HG03066 (cell line): ENCODE measurements around the gene OXA1L.
"Not testable (repeated sequence)": the region's sequence is repeated elsewhere in the genome, so short reads cannot be mapped to it uniquely, and the experiment has no call there.

Source experiments
- ATAC-seq: cut with Tn5 transposase; IDR thresholded peaks from one replicate; pipeline ENCODE4 v1.9.1; 2021; ENCODE audit warnings: low read depth; ENCODE audit not compliant: unreplicated experiment

OXA1L gene

DNA sequence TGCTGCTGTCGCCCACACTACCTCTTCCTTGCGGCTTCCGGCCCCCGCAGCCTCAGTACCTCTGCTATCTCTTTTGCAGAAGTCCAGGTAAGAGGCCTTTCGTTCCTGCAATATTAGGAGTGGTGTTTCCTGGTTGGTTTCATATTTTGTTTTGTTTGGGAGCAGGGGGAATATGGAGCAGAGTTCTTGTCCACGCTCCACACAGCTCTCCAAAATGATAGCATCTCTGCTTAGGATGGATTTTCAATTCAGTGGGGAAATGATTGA, 768 bp downstream of the OXA1L start:
- no peak for ATAC-seq

DNA sequence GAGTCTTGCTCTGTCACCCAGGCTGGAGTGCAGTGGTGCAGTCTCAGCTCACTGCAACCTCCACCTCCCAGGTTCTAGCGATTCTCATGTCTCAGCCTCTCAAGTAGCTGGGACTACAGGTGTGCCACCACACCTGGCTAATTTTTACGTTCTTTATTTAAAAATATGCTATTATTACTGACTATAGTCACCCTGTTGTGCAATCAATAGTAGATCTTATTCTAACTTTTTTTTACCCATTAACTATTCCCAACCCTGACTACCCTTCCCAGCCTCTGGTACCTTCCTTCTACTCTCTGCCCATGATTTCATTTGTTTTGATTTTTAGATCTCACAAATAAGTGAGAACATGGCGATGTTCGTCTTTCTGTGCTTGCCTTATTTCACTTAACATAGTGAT, 2.5 kb downstream of the OXA1L start:
- no peak for ATAC-seq

DNA sequence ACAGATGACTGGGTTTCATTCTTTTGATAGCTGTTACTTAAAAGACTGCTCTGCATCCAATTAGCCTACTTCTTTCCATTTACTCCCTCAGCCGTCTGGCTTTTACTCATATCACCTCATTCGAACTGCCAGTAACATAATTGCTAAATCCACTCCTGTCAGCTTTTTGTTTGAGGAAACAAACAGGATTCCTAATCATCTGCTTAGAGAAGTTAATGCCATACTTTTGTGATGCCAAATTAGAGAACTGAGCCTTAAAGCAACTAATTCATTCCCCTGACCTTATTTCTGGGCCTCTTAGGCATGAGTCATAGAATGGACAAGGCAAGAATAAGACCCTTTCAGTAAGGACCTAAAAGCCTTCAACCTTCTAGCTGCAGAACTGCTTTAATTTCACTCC, 2.9 kb downstream of the OXA1L start:
- no peak for ATAC-seq

DNA sequence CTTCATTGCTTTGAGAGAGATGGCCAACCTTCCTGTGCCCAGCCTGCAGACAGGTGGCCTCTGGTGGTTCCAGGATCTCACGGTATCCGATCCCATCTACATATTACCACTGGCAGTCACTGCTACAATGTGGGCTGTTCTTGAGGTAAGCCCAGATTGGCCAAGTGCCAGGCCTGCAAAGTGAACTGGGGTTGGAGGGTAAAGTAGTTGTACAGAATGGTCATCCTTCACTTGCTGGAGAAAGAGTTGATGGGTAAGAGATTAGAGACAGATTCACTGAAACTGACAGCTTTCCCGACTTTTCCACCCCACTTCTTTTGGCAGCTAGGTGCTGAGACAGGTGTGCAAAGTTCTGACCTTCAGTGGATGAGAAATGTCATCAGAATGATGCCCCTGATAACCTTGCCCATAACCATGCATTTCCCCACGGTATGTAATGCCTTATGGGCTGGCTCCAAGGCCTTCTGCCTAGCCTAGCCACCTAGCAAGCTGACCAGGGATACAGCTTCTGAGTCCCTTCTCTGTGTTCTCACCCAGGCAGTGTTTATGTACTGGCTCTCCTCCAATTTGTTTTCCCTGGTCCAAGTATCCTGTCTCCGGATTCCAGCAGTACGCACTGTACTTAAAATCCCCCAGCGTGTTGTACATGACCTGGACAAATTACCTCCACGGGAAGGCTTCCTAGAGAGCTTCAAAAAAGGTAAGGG, 4.1 kb downstream of the OXA1L start:
- ATAC-seq: no peak

DNA sequence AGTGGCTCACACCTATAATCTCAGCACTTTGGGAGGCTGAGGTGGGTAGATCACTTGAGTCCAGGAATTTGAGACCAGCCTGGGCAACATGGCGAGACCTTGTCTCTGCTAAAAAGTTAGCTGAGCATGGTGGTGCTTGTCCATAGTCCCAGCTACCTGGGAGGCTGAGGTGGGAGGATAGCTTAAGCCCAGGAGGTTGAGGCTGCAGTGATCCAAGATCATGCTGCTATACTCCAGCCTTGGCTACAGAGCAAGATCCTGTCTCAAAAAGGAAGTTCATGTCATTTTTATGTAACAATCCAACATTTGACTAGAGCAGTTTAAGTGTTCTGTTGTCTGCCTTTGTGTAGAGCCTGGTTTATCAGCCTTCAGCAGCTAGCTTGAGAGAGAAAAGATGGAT, 6.2 kb downstream of the OXA1L start:
- ATAC-seq: no peak

DNA sequence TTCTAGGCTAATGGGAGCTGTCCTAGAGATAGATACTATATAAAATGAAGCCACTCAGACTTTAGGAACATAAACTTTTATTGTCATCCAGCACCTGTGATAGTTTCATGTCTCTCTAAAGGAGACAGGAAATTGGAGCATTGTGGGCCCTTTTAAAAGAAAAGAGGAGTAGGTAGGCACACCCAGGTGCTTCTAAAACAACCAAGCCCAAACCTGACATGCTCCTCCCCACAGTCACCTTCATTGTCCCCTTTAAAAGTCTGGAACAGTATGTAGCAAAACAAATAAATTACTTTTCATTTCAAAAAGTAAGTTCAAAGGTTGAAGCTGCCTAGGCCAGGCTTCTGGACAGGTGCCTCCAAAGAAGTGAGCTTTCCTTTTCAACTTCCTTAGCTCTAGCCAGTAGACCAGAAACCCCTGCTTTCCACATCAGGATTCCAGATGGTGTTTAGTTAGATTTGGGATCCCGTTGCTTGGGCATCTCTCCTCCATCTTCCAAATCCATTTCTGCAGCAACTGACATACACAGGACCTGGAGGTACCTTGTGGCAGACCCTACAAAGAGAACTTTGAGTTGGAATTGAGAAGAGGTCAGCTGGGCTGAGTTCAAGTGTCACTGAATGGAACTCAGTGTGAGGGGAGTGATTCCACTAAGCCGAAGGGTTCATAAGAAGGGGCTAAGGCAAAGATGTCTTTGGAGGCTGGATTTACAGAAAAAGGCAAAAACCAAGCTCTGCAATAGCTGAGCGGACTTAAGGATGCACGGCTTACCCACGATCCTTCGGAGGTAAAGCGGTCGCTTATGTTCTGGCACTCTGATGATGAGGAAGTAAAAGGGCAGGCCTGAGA, 6.9 kb downstream of the OXA1L start:
- no peak for ATAC-seq

DNA sequence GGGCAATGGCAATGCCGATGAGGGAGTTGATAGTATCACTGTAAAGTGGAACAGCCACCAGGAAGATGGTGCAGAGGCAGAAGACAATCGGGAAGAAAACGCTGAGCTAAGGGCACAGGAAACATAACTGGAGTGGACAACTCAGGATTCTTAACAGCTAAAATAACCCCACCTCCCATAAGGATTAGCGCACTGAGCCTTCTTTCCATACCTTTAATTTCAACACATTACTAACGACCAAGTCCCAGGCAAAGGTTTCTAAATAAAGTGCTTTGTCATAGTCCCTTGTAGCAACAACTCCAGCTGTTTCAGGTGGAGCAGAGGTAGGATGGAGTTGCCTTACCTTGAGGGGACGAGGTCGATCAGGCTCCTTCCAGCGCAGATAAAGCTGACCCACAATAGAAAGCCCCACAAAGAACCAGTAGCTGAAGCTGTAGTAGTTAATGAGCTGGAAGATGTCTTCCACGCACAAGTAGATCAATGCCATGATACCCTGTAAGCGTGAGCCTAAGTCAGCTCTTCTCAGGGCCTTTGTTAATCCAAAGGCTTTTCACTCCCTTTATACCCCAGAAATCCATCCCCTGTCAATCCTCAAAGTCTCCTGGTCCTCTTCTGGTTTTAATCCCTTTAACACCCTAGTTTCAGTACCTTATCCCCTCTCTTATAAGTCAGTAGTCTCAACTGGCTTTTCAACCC, 7.7 kb downstream of the OXA1L start:
- ATAC-seq: no peak

DNA sequence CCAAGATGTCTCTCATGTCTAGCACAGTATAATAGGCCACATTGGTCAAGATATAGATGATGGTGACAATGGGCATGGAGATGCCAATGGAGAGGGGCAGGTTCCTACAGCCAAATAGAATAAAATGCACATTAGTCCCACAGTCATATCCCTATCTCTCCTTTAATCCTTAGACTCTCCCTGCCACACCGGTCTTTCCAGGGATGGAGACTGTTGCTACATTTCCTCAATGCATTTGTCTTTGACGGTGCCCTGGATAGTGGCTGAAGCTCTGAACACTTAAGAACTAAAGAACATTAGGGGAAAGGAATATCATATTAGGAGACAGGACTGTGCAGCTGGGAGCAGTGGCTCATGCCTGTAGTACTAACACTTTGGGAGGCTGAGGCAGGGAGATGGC, 9.7 kb downstream of the OXA1L start:
- no peak for ATAC-seq

DNA sequence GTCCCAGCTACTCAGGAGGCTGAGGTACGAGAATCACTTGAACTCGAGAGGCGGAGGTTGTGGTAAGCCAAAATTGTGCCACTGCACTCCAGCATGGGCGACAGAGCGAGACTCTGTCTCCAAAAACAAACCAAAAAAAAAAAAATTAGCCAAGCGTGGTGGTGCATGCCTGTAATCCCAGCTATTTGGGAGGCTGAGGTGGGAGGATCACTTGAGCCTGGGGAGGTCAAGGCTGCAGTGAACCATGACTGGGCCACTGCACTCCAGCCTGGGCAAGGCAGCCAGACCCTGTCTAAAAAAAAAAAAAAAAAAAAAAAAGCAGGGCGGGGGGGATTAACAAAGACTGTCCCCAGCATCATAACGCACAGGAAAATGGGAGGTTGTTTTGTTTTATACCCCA, 10.4 kb downstream of the OXA1L start:
- not testable (repeated sequence) for ATAC-seq

DNA sequence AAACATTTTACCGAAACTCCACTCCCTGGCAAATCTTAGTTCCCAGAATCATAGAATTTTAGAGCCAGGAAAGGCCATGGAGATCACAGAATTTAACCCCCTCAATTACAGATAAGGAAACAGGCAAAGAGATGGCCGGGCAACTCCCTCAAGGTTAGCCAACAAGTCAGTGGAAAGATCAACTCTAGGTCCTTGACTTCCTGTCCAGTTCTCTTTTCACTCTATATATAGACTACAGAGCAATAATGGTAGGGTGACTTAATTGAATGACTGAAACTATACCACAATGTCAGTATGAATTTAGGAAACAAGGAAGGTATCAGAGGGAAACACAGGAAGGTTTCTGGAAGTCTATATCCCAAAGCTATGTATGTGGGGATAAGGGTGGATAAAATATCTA, 11.6 kb downstream of the OXA1L start:
- ATAC-seq: no peak

DNA sequence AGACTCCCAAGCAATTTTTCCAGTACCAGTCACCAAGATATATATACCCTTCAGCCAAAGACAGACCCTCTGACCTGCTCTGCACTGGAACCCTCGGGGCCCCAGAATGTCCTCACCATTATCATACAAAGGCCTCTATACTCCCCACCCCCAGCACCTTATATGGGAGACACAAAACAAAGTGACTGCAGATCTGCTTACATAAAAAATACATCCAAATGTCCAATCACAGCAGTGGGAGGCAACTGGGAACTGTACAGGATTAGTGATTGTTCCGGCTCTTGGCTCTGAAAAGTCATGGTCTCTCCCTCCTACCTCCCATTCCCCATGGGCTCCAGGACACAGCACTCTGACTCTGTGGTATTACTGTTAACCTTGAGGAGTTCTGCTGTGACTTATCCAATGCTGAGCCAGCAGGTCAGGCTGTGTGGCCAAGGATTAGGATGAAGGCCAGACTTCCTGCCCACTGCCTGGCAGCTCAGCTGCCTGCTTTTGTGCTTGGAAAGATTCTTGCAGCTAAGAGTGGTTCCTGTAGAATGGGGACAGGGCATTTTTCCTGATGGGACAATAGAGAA, 13.7 kb downstream of the OXA1L start:
- no peak for ATAC-seq

DNA sequence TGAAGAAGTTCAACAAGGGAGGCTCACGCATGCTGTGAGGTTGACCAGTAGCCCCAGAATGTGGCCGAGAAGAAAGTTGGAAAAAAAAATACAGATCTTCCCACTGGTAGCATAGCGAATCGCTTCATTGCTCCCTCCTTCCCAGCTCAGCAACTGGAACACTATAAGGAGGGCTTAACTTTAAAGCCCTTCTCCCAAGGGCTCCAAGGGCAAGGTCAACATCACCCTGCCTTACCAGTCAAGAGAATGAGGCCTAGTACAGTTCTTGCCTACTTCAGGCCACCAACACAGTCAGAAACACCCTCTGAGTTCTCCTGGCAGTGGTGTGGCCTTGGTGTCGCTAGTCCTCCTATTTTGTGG, 14.4 kb downstream of the OXA1L start:
- no peak for ATAC-seq

DNA sequence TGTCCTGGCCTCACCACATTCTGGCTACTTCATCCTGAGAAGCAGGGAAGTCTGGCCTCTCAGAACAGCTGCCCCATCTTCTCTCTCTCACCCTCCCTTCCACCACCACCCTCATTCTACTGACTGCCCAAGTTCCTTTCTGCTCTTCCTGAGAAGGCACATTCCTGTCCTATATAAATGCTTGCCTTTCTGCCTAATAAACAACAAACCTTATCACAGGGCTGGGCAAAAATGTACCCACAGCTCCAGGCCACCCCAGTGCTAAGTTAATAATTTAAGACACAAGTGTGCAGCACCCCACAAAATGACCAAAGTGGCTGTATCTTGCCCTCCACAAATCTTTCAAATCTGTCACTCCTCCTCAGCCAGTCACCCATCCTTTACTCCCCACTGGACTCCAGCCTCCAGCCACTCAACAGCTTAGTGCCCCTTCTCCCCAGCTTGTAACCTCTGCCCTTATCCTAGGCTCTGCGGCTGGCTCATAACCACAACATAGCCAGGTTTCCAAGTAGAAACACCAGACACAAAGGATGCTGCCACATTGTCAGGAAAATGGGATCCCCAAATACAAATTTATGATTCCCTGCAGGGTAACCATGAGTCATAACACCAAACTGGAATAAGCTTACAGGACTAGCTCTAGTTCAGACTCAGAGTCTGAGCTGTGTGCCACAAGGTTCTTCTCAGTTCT, 15.0 kb downstream of the OXA1L start:
- no peak for ATAC-seq

DNA sequence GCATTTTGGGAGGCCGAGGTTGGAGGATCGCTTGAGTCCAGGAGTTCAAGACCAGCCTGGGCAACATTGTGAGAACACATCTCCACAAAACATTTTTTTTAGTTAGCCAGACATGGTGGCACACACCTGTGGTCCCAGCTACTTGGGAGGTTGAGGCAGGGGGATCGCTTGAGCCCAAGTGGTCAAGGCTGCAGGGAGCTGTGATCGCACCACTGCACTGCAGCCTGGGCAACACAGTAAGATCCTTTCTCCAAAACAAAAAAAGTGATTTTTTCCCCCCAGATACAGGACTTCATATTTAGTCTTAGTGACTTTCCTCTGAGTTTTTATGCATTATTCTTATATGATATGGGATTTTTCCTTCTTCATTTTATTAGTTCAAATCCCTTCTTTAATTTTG, 20.2 kb downstream of the OXA1L start:
- ATAC-seq: no peak

DNA sequence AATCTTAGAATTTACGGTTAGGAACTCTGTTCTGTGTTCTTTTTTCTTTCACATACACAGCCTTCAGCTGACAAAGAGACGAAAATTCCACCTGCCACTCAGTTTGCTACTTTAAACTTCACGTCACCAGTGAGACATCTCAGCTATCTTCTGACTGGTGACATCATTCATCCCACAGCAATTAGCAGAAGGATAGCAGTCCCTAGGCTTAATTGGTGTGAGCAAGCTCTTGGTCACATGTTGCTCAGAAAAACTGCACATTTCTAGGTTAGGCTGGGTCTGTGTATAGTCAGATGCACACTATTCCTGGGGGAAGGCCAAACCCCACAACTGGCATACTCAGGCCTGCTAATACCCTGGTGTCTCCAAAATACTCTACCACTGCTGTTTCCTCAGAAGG, 24.8 kb downstream of the OXA1L start:
- no peak for ATAC-seq

DNA sequence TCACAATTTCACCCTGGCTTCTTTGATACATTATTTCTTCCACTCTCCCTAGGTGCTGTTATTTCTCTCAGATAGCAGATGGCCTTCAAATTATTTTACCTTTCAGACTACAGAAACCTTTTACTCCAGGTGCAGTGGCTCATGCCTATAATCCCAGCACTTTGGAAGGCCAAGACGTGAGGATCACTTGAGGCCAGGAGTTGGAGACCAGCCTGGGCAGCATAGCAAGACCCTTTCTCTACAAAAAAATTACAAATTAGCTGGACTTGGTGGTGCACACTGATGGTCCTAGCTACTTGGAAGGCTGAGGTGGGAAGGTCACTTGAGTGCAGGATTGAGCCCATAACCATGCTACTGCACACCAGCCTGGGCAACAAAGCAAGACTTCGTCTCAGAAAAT, 25.7 kb downstream of the OXA1L start:
- ATAC-seq: no peak

DNA sequence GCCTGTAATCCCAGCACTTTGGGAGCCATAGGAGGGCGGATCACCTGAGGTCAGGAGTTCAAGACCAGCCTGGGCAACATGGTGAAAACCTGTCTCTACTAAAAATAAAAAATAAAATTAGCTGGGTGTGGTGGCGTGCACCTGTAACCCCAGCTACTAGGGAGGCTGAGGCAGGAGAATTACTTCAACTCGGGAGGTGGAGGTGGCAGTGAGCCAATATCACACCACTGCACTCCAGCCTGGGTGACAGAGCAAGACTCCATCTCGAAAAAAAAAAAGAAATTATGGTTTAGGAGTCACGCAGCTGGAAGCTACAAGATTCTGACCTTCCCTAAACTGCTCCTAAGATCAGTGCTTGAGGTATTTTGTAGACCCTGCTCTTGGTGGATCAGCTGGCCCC, 27.1 kb downstream of the OXA1L start:
- not testable (repeated sequence) for ATAC-seq

DNA sequence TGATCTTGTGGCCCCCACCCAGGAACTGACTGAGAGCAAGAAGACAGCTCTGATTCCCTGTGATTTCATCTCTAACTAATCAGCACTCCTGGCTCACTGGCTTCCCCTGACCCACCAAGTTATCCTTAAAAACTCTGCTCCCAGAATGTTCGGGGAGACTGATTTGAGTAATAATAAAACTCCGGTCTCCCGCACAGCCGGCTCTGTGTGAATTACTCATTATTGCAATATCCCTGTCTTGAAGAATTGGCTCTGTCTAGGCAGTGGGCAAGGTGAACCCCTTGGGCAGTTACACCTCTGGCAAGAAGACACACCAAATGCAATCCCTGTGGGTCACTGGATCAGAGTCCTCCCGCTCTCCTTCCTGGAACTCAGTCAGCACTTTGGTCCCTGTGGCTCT, 27.5 kb downstream of the OXA1L start:
- ATAC-seq: no peak

DNA sequence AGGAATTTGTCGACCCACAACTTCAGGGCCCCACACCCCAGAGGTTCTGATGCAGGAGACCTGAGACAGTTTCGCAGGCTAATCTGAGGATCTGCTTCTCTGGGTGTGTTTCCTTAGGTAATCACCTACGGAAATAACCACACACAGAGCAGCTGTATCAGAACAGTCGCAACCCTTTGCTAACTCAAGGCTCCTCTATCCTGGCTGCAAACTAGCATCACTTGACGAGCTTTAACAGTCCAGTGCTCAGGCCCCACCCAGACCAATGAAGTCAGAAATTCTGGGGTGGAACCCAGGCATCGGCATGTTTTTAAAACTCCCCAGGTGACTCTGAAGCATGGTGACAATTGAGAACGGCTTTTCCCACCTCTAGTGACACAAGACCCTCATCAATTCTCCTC, 28.1 kb downstream of the OXA1L start:
- peak; percentile 45 for ATAC-seq

DNA sequence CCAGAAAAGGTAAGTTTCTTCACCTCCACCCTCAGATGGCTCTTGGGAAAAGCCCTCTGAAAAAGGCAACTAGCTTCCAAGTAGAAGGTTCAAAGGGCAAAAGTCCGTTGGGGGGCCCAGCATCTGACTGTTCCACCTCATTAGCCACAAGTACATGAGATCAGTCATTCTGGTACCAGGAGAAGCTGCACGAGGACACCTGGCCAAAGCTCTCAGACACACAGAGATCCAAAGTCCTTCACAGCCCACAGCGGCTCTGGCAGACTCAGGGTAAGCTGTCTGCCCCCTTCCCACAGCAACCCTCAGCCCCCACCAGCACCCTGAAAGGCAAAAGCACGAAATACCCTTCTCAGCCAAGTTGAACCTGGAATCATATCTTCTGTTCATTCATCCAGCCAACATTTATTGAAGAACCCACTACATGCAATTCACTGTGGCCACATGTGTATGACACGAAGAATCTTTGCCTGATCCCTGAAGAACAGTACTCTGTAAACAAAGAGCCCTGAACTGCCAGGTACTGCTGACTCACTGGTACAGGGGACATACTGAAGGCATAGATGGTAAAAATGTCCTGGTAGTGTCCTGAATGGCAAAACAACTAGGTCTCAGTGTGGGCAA, 29.7 kb downstream of the OXA1L start:
- peak; percentile 51 for ATAC-seq
